ENCODE measurements around the gene GID4.

GRCh38 chr17:18116078-18116477 is 76.9 kb downstream of the GID4 start:
- TF ChIP-seq PHF8 (CRISPR knock-in tag; IDR thresholded peaks at IDR 0.05), result no peak
- no peak for TF ChIP-seq ZNF792 (CRISPR knock-in tag; IDR thresholded peaks at IDR 0.05)
- no peak for TF ChIP-seq ZNF136 (CRISPR knock-in tag; IDR thresholded peaks at IDR 0.05; ENCODE audit: low read depth)
- no peak for TF ChIP-seq ZNF572 (CRISPR knock-in tag; IDR thresholded peaks at IDR 0.05)
- TF ChIP-seq FOXM1 (CRISPR knock-in tag; IDR thresholded peaks at IDR 0.05), result no peak
- no peak for TF ChIP-seq RELA (CRISPR knock-in tag; IDR thresholded peaks at IDR 0.05)
- TF ChIP-seq, protein P1, sequence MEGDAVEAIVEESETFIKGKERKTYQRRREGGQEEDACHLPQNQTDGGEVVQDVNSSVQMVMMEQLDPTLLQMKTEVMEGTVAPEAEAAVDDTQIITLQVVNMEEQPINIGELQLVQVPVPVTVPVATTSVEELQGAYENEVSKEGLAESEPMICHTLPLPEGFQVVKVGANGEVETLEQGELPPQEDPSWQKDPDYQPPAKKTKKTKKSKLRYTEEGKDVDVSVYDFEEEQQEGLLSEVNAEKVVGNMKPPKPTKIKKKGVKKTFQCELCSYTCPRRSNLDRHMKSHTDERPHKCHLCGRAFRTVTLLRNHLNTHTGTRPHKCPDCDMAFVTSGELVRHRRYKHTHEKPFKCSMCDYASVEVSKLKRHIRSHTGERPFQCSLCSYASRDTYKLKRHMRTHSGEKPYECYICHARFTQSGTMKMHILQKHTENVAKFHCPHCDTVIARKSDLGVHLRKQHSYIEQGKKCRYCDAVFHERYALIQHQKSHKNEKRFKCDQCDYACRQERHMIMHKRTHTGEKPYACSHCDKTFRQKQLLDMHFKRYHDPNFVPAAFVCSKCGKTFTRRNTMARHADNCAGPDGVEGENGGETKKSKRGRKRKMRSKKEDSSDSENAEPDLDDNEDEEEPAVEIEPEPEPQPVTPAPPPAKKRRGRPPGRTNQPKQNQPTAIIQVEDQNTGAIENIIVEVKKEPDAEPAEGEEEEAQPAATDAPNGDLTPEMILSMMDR (CRISPR knock-in tag; IDR thresholded peaks at IDR 0.05), result no peak
- no peak for TF ChIP-seq SMC3 (IDR thresholded peaks at IDR 0.05; ENCODE audit: low read length)
- no peak for TF ChIP-seq NFYB (CRISPR knock-in tag; IDR thresholded peaks at IDR 0.05)
- no peak for TF ChIP-seq ZNF350 (CRISPR knock-in tag; IDR thresholded peaks at IDR 0.05; ENCODE audit: borderline replicate concordance, low read depth)
- no peak for TF ChIP-seq ELF3 (CRISPR knock-in tag; IDR thresholded peaks at IDR 0.05)
- TF ChIP-seq POLR2AphosphoS5 (IDR thresholded peaks at IDR 0.05; ENCODE audit: low read depth, low read length), result no peak
- TF ChIP-seq, protein P2, sequence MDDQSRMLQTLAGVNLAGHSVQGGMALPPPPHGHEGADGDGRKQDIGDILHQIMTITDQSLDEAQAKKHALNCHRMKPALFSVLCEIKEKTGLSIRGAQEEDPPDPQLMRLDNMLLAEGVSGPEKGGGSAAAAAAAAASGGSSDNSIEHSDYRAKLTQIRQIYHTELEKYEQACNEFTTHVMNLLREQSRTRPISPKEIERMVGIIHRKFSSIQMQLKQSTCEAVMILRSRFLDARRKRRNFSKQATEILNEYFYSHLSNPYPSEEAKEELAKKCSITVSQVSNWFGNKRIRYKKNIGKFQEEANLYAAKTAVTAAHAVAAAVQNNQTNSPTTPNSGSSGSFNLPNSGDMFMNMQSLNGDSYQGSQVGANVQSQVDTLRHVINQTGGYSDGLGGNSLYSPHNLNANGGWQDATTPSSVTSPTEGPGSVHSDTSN (CRISPR knock-in tag; IDR thresholded peaks at IDR 0.05; ENCODE audit: borderline replicate concordance), result no peak
- TF ChIP-seq SP1 (IDR thresholded peaks at IDR 0.05), result no peak
- TF ChIP-seq SP1 (CRISPR knock-in tag; IDR thresholded peaks at IDR 0.05), result no peak

Measured in HepG2 (cell line).